ENCODE data around the gene GALNT18. TPM values are rescaled to one million over a fixed set of nuclear protein-coding genes. Genes with fewer than 3 reads are reported as not detected.

GALNT18 gene
- total RNA-seq, 1 donor from 2014 or later, result not detected

- Mint-ChIP-seq H3K27ac (no peak overlapping the region), H3K4me3 (no peak overlapping the region), H3K27me3 (no peaks in the 10 kb centered on the region), H3K36me3 (ENCODE audit: low read depth) (no peaks in the 10 kb centered on the region), H3K4me1 (no peaks in the 10 kb centered on the region), H3K9me3 (no peaks in the 10 kb centered on the region)
- ChIA-PET CTCF (no interaction called here), POLR2A (no interaction called here)
- no peak for TF ChIP-seq CTCF (IDR thresholded peaks at IDR 0.05)
- DNase-seq (no peak), ATAC-seq (ENCODE audit: low read depth) (no peak)
- intact Hi-C loops (cut with micrococcal nuclease), result no loop called here
These were observed 138.2 kb downstream of the GALNT18 start for GRCh38 chr11:11483627-11484026.

GRCh38 chr11:11482730-11483129 is 139.1 kb downstream of the GALNT18 start:
- intact Hi-C loops (cut with micrococcal nuclease), result no loop called here
- ChIA-PET CTCF (no interaction called here), POLR2A (no interaction called here)
- H3K27ac Mint-ChIP-seq, result no peak overlapping the region
- H3K27me3 Mint-ChIP-seq, result no peaks in the 10 kb centered on the region
- H3K4me1 Mint-ChIP-seq, result no peaks in the 10 kb centered on the region
- TF ChIP-seq CTCF (IDR thresholded peaks at IDR 0.05), result no peak
- no peaks in the 10 kb centered on the region for H3K9me3 Mint-ChIP-seq
- ATAC-seq (ENCODE audit: low read depth) (no peak), DNase-seq (no peak)
- H3K36me3 Mint-ChIP-seq (ENCODE audit: low read depth), result no peaks in the 10 kb centered on the region
- no peak overlapping the region for H3K4me3 Mint-ChIP-seq

DNA sequence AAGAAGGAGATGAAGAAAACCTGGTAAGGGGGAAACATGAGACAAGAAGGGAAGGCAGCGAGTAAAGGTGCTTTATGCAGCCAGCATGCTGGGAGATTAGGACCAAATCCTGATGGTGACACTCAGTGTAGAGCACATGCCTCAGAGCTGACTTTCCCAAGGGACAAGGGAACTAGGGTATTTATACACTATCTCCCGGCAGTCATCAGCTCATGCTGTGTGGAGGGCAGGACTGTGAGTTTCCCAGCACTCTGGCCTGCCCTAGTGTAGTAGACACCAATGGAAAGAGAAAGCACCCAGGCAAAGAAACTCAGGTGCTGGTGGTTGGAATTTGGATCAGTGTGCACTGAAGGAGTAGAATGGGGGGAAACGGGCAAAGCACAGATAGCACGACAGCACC is 140.4 kb downstream of the GALNT18 start:
- POLR2A ChIA-PET, result no interaction called here
- H3K27ac Mint-ChIP-seq, result no peak overlapping the region
- no peaks in the 10 kb centered on the region for H3K4me1 Mint-ChIP-seq

GRCh38 chr11:11480971-11481370 is 140.8 kb downstream of the GALNT18 start:
- Mint-ChIP-seq H3K36me3 (ENCODE audit: low read depth) (no peaks in the 10 kb centered on the region), H3K27ac (no peak overlapping the region), H3K9me3 (no peaks in the 10 kb centered on the region), H3K4me3 (no peak overlapping the region), H3K4me1 (no peaks in the 10 kb centered on the region), H3K27me3 (no peaks in the 10 kb centered on the region)
- no peak for ATAC-seq (ENCODE audit: low read depth)
- intact Hi-C loops (cut with micrococcal nuclease), result no loop called here
- DNase-seq, result no peak
- POLR2A ChIA-PET, result no interaction called here
- CTCF ChIA-PET, result no interaction called here
- TF ChIP-seq CTCF (IDR thresholded peaks at IDR 0.05), result no peak

More for the DNA sequence above, 140.4 kb downstream of the GALNT18 start:
- no peak overlapping the region for H3K4me3 Mint-ChIP-seq
- DNase-seq (no peak), ATAC-seq (ENCODE audit: low read depth) (no peak)
- no peaks in the 10 kb centered on the region for H3K27me3 Mint-ChIP-seq
- no peaks in the 10 kb centered on the region for H3K9me3 Mint-ChIP-seq
- no peak for TF ChIP-seq CTCF (IDR thresholded peaks at IDR 0.05)
- intact Hi-C loops (cut with micrococcal nuclease), result no loop called here
- H3K36me3 Mint-ChIP-seq (ENCODE audit: low read depth), result no peaks in the 10 kb centered on the region
- CTCF ChIA-PET, result no interaction called here

DNA sequence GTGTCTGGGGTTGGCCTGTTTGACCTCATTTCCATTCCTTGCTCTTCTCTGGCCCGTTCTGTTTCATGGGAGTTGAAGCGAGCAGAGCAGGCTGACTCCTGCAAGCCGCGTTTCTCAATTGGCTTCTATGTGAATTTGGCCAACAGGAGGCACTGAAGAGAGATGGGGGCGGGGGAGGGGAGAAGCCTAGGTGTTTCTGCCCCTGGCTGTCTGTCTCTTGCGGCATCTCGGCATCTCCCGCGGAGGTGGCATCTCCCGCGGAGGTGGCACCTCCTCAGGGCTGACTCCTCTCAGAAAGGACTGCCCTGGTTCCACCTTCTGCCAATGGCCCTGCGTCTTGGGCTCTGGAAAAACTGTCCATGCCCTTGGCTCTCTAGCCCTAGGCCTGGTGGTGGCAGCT is 143.1 kb downstream of the GALNT18 start:
- no peaks in the 10 kb centered on the region for H3K36me3 Mint-ChIP-seq (ENCODE audit: low read depth)
- H3K4me1 Mint-ChIP-seq, result no peaks in the 10 kb centered on the region
- no peak for TF ChIP-seq CTCF (IDR thresholded peaks at IDR 0.05)
- CTCF ChIA-PET, result no interaction called here
- no peaks in the 10 kb centered on the region for H3K9me3 Mint-ChIP-seq
- DNase-seq, result no peak
- no peak for ATAC-seq (ENCODE audit: low read depth)
- POLR2A ChIA-PET, result no interaction called here
- H3K27me3 Mint-ChIP-seq, result peaks cover 4% of the 10 kb centered on the region
- no peak overlapping the region for H3K4me3 Mint-ChIP-seq
- intact Hi-C loops (cut with micrococcal nuclease), result no loop called here
- H3K27ac Mint-ChIP-seq, result no peak overlapping the region

All from activated B cell treated with CpG ODN at 0.5 μM for 24 hours (primary cell).